Measurements from ENCODE around the gene TTC9.

DNA sequence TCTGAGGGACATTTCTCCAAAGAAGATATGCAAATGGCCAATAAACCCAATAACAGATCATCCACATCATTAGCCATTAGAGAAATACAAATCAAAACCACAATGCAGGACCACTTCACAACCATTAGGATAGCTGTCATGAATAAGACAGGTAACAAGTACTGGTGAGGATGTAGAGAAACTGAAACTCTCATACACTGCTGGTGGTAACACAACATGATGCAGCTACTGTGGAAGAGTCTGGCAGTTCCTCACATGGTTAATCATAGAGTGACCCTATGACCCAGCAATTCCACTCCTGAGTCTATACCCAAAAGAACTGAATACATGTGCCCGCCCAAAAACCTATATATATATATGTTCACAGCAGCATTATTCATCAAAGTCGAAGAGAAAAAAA, 39.0 kb downstream of the TTC9 start:
- TF ChIP-seq CTCF (IDR thresholded peaks at IDR 0.05): no peak
- TF ChIP-seq EP300 (IDR thresholded peaks at IDR 0.05): no peak
- no peak for TF ChIP-seq REST (IDR thresholded peaks at IDR 0.05)
- TF ChIP-seq RFX5 (IDR thresholded peaks at IDR 0.05): no peak
- no peak for TF ChIP-seq POLR2A (IDR thresholded peaks at IDR 0.05; ENCODE audit: low read length)
- TF ChIP-seq, protein P1, sequence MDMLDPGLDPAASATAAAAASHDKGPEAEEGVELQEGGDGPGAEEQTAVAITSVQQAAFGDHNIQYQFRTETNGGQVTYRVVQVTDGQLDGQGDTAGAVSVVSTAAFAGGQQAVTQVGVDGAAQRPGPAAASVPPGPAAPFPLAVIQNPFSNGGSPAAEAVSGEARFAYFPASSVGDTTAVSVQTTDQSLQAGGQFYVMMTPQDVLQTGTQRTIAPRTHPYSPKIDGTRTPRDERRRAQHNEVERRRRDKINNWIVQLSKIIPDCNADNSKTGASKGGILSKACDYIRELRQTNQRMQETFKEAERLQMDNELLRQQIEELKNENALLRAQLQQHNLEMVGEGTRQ (IDR thresholded peaks at IDR 0.05): no peak
- no peak for TF ChIP-seq MAZ (IDR thresholded peaks at IDR 0.05; ENCODE audit: borderline replicate concordance, low read depth, low read length)
- no peak for TF ChIP-seq BHLHE40 (IDR thresholded peaks at IDR 0.05; ENCODE audit: low read depth, low read length)
- TF ChIP-seq SMC3 (IDR thresholded peaks at IDR 0.05): no peak
- no peak for TF ChIP-seq KDM1A (IDR thresholded peaks at IDR 0.05; ENCODE audit: low read depth)
- no peak for TF ChIP-seq RAD21 (conservative IDR thresholded peaks at IDR 0.05 in 1 of 2, IDR thresholded peaks at IDR 0.05 in 1 of 2)
- TF ChIP-seq, protein P2, sequence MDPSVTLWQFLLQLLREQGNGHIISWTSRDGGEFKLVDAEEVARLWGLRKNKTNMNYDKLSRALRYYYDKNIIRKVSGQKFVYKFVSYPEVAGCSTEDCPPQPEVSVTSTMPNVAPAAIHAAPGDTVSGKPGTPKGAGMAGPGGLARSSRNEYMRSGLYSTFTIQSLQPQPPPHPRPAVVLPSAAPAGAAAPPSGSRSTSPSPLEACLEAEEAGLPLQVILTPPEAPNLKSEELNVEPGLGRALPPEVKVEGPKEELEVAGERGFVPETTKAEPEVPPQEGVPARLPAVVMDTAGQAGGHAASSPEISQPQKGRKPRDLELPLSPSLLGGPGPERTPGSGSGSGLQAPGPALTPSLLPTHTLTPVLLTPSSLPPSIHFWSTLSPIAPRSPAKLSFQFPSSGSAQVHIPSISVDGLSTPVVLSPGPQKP (IDR thresholded peaks at IDR 0.05; ENCODE audit: low read depth, low read length): no peak
- TF ChIP-seq NR3C1 (IDR thresholded peaks at IDR 0.05): no peak
- no peak for TF ChIP-seq ZFP36 (IDR thresholded peaks at IDR 0.05; ENCODE audit: borderline replicate concordance, partially characterized antibody)
